Measurements from ENCODE around the gene UTF1. TPM values are rescaled to one million over a fixed set of nuclear protein-coding genes. Genes with fewer than 3 reads are reported as not detected.

UTF1 gene
- total and polyA plus RNA-seq, 9 of the 15 experiments (the other 6 are each of a cell fraction or from before 2014, with no cell fraction given) = 0.35 to 0.46 TPM; not detected in 7

- TF ChIP-seq ZNF639 (CRISPR knock-in tag; conservative IDR thresholded peaks at IDR 0.05 in 1 of 2, IDR thresholded peaks at IDR 0.05 in 1 of 2) (peak in 1 of 2 experiments; percentile 55; a peak in 1 of 4 replicates), HDAC1 (IDR thresholded peaks at IDR 0.05) (peak in 1 of 2 experiments; percentile 76; a peak in 2 of 4 replicates), TBP (optimal IDR thresholded peaks at IDR 0.05; ENCODE audit: low read depth, low read length) (peak; percentile 18), ZBTB7A (IDR thresholded peaks at IDR 0.05; ENCODE audit: borderline replicate concordance, control insufficient read depth, low read depth, low read length) (peak; percentile 95), PPARD (CRISPR knock-in tag; IDR thresholded peaks at IDR 0.05) (no peak), FOSL1 (tag; conservative IDR thresholded peaks at IDR 0.05) (peak; percentile 60; the same call in 1 of the 2 replicates), GATAD2A (IDR thresholded peaks at IDR 0.05) (0 out of 2 replicates have a peak, but pooled peaks have one; percentile 48), ZNF395 (CRISPR knock-in tag; IDR thresholded peaks at IDR 0.05) (peak; percentile 40; the same call in 1 of the 2 replicates), ZBTB33 (CRISPR knock-in tag; IDR thresholded peaks at IDR 0.05) (peak; percentile 68), L3MBTL2 (IDR thresholded peaks at IDR 0.05) (peak; percentile 19; the same call in 1 of the 2 replicates), PKNOX1 (IDR thresholded peaks at IDR 0.05) (peak; percentile 51; the same call in 1 of the 2 replicates), SMARCA4 (IDR thresholded peaks at IDR 0.05) (peak; percentile 73), DACH1 (IDR thresholded peaks at IDR 0.05; ENCODE audit: partially characterized antibody) (peak; percentile 35), LARP7 (IDR thresholded peaks at IDR 0.05) (no peak), HMGN3 (IDR thresholded peaks at IDR 0.05; ENCODE audit: borderline replicate concordance, extremely low read depth, insufficient read length, low read depth, low read length) (peak; percentile 94), CREB1 (IDR thresholded peaks at IDR 0.05) (peak; percentile 43; the same call in 1 of the 2 replicates), CREB1 (CRISPR knock-in tag; IDR thresholded peaks at IDR 0.05) (no peak), ZBTB9 (CRISPR knock-in tag; IDR thresholded peaks at IDR 0.05) (peak; percentile 94), KLF13 (tag; IDR thresholded peaks at IDR 0.05; ENCODE audit: borderline replicate concordance, low read depth) (peak; percentile 37; the same call in 1 of the 2 replicates), SNAPC5 (CRISPR knock-in tag; IDR thresholded peaks at IDR 0.05) (no peak)
Measured at GRCh38 chr10:133245439-133246235, 15.6 kb downstream of the UTF1 start (continued).

Measured in K562 (cell line).